NCI-H345 (cell line): ENCODE measurements around the gene DYDC2.

Experiments used
- DNase-seq: peaks from one replicate; lab custom pipeline; 2025; lab: John Stamatoyannopoulos, UW

The DYDC2 gene

GRCh38 chr10:80371467-80371866 is 14.9 kb downstream of the DYDC2 start:
- DNase-seq = no peak

- no peak for DNase-seq
Measured at GRCh38 chr10:80372675-80373074, 16.1 kb downstream of the DYDC2 start.

- no peak for DNase-seq
Measured at GRCh38 chr10:80373502-80373901, 16.9 kb downstream of the DYDC2 start.

- DNase-seq = no peak
Measured at GRCh38 chr10:80379701-80380100, 23.1 kb downstream of the DYDC2 start.

- DNase-seq = no peak
Measured at GRCh38 chr10:80380185-80380584, 23.6 kb downstream of the DYDC2 start.

- peak; percentile 8 for DNase-seq
Measured at GRCh38 chr10:80382989-80383388, 26.4 kb downstream of the DYDC2 start.

GRCh38 chr10:80390740-80391139 is 34.2 kb downstream of the DYDC2 start:
- no peak for DNase-seq

GRCh38 chr10:80392250-80392649 is 35.7 kb downstream of the DYDC2 start:
- DNase-seq = no peak

- DNase-seq = no peak
Measured at GRCh38 chr10:80394358-80394916, 37.9 kb downstream of the DYDC2 start.

GRCh38 chr10:80397014-80397413 is 40.4 kb downstream of the DYDC2 start:
- DNase-seq = no peak

GRCh38 chr10:80400136-80400804 is 43.7 kb downstream of the DYDC2 start:
- DNase-seq = no peak

- no peak for DNase-seq
Measured at GRCh38 chr10:80405035-80405434, 48.5 kb downstream of the DYDC2 start.

GRCh38 chr10:80405626-80406025 is 49.0 kb downstream of the DYDC2 start:
- DNase-seq = no peak

- no peak for DNase-seq
Measured at GRCh38 chr10:80406204-80406603, 49.6 kb downstream of the DYDC2 start.

GRCh38 chr10:80407812-80408241 is 51.2 kb downstream of the DYDC2 start:
- DNase-seq = peak; percentile 47

GRCh38 chr10:80408242-80409101 is 51.9 kb downstream of the DYDC2 start, which contains the start of gene PRXL2A:
Gene PRXL2A (plus strand): TSS chr10:80408551. CDS start chr10:80420468, 11,917 bp downstream.
- peak; percentile 83 for DNase-seq

- peak; percentile 27 for DNase-seq
Measured at GRCh38 chr10:80409121-80409520, 52.5 kb downstream of the DYDC2 start.

- no peak for DNase-seq
Measured at GRCh38 chr10:80410122-80410521, 53.5 kb downstream of the DYDC2 start.

- DNase-seq = no peak
Measured at GRCh38 chr10:80410578-80411145, 54.1 kb downstream of the DYDC2 start.

GRCh38 chr10:80411267-80411668 is 54.7 kb downstream of the DYDC2 start:
- no peak for DNase-seq

GRCh38 chr10:80411681-80412220 is 55.2 kb downstream of the DYDC2 start:
- no peak for DNase-seq

GRCh38 chr10:80412486-80412885 is 55.9 kb downstream of the DYDC2 start:
- DNase-seq = no peak
